Measurements from ENCODE around the gene HOXB13. TPM values are rescaled to one million over a fixed set of nuclear protein-coding genes. Genes with fewer than 3 reads are reported as not detected.

Gene HOXB13
- total RNA-seq, 1 donor from 2014 or later, result not detected

- TF ChIP-seq EZH2phosphoT487 (IDR thresholded peaks at IDR 0.05), result no peak
- TF ChIP-seq CTCF (IDR thresholded peaks at IDR 0.05), result no peak
- TF ChIP-seq EZH2 (IDR thresholded peaks at IDR 0.05), result no peak
- H4K20me1 ChIP-seq (ENCODE audit: low read depth), result peaks cover 95% of the 10 kb centered on the region
- no peak overlapping the region for H2AFZ ChIP-seq (replicated peaks)
- H3K4me3 ChIP-seq, result no peak overlapping the region
- no peak for DNase-seq (ENCODE audit: low spot score)
- H3K4me2 ChIP-seq, result no peak overlapping the region
- H3K9me3 ChIP-seq (ENCODE audit: low read depth), result no peaks in the 10 kb centered on the region
- peaks cover 21% of the 10 kb centered on the region for H3F3A ChIP-seq (ENCODE audit: low read depth)
- Mint-ChIP-seq H3K27ac (no peak overlapping the region), H3K4me3 (no peak overlapping the region), H3K9me3 (peaks cover 2% of the 10 kb centered on the region), H3K27me3 (ENCODE audit: insufficient read depth, low read depth) (peaks cover 95% of the 10 kb centered on the region), H3K4me1 (peaks cover 14% of the 10 kb centered on the region), H3K36me3 (no peaks in the 10 kb centered on the region)
- H3K27me3 ChIP-seq, result peaks cover 100% of the 10 kb centered on the region
- no peak overlapping the region for H3K9ac ChIP-seq
- H3K36me3 ChIP-seq, result no peaks in the 10 kb centered on the region
- no peaks in the 10 kb centered on the region for H3K4me1 ChIP-seq
- H3K27ac ChIP-seq, result no peak overlapping the region
- no peaks in the 10 kb centered on the region for H3K79me2 ChIP-seq (ENCODE audit: low read depth)
Measured at GRCh38 chr17:48721009-48721402, 7.5 kb downstream of the HOXB13 start.

GRCh38 chr17:48720266-48721008 is 8.1 kb downstream of the HOXB13 start:
- Histone ChIP-seq H3K36me3 (no peaks in the 10 kb centered on the region), H3F3A (ENCODE audit: low read depth) (peaks cover 21% of the 10 kb centered on the region), H3K4me1 (no peaks in the 10 kb centered on the region), H3K9me3 (ENCODE audit: low read depth) (no peaks in the 10 kb centered on the region), H3K4me2 (no peak overlapping the region), H4K20me1 (ENCODE audit: low read depth) (peaks cover 93% of the 10 kb centered on the region), H3K4me3 (no peak overlapping the region), H3K27me3 (peaks cover 100% of the 10 kb centered on the region), H3K9ac (no peak overlapping the region), H3K27ac (no peak overlapping the region), H2AFZ (replicated peaks) (no peak overlapping the region), H3K79me2 (ENCODE audit: low read depth) (no peaks in the 10 kb centered on the region)
- peak overlapping the region; percentile 57 for H3K4me3 Mint-ChIP-seq
- no peaks in the 10 kb centered on the region for H3K36me3 Mint-ChIP-seq
- peaks cover 14% of the 10 kb centered on the region for H3K4me1 Mint-ChIP-seq
- peak; percentile 16 for DNase-seq (ENCODE audit: low spot score)
- no peaks in the 10 kb centered on the region for H3K9me3 Mint-ChIP-seq
- H3K27me3 Mint-ChIP-seq (ENCODE audit: insufficient read depth, low read depth), result peaks cover 92% of the 10 kb centered on the region
- no peak overlapping the region for H3K27ac Mint-ChIP-seq
- TF ChIP-seq EZH2phosphoT487 (IDR thresholded peaks at IDR 0.05) (peak; percentile 62), EZH2 (IDR thresholded peaks at IDR 0.05) (no peak)

- peak; percentile 96 for TF ChIP-seq EZH2 (IDR thresholded peaks at IDR 0.05)
- TF ChIP-seq EZH2phosphoT487 (IDR thresholded peaks at IDR 0.05), result peak; percentile 90
- TF ChIP-seq CTCF (IDR thresholded peaks at IDR 0.05), result no peak
- peak overlapping the region; percentile 71 for H3K4me3 Mint-ChIP-seq
- H3K79me2 ChIP-seq (ENCODE audit: low read depth), result no peaks in the 10 kb centered on the region
- H3K9me3 Mint-ChIP-seq, result no peaks in the 10 kb centered on the region
- H3K4me2 ChIP-seq, result no peak overlapping the region
- H3K27me3 ChIP-seq, result peaks cover 100% of the 10 kb centered on the region
- H3K27ac ChIP-seq, result no peak overlapping the region
- H3K9me3 ChIP-seq (ENCODE audit: low read depth), result no peaks in the 10 kb centered on the region
- no peaks in the 10 kb centered on the region for H3K4me1 ChIP-seq
- peaks cover 87% of the 10 kb centered on the region for H4K20me1 ChIP-seq (ENCODE audit: low read depth)
- peaks cover 86% of the 10 kb centered on the region for H3K27me3 Mint-ChIP-seq (ENCODE audit: insufficient read depth, low read depth)
- H3K36me3 Mint-ChIP-seq, result no peaks in the 10 kb centered on the region
- H3K4me1 Mint-ChIP-seq, result peaks cover 14% of the 10 kb centered on the region
- no peaks in the 10 kb centered on the region for H3K36me3 ChIP-seq
- peaks cover 21% of the 10 kb centered on the region for H3F3A ChIP-seq (ENCODE audit: low read depth)
- no peak overlapping the region for H3K27ac Mint-ChIP-seq
- H3K9ac ChIP-seq, result no peak overlapping the region
- H3K4me3 ChIP-seq, result no peak overlapping the region
- H2AFZ ChIP-seq (replicated peaks), result no peak overlapping the region
- peak; percentile 74 for DNase-seq (ENCODE audit: low spot score)
Measured at GRCh38 chr17:48719642-48720265, 8.8 kb downstream of the HOXB13 start.
